HepG2 (cell line): ENCODE measurements around the gene TTC21B. TPM values are rescaled to one million over a fixed set of nuclear protein-coding genes. Genes with fewer than 3 reads are reported as not detected.

Source experiments
- ATAC-seq: fragments of 200-7000 bp; cut with Tn5 transposase; 3 replicates; pipeline ENCODE4 v1.9.1; 2020; ENCODE audit warnings: mild to moderate bottlenecking, moderate library complexity
- BruUV-seq: library from RNA; stranded (reverse); fragments of 400-500 nt; replicated peaks from 2 replicates; lab custom pipeline; 2021; lab: Mats Ljungman, UMichigan
- CTCF ChIA-PET: fragments of 300-600 bp; formaldehyde crosslinking; extraction: SDS; loops from one replicate; lab custom pipeline; 2021; ENCODE audit warnings: low total read pairs, inconsistent platforms, low intra/inter-chr PET ratio; lab: Yijun Ruan, JAX
- POLR2A ChIA-PET: fragments of 350-600 bp; sonication (Branson Sonifier 250); formaldehyde crosslinking; loops from one replicate; lab custom pipeline; 2020; ENCODE audit warnings: antibody characterized with exemption, inconsistent platforms; lab: Yijun Ruan, JAX
- DNase-seq: peaks from one replicate; pipeline ENCODE4 v3.0.0-alpha.2; 2015; ENCODE audit warnings: low spot score
- FAIRE-seq: peaks from 3 replicates; lab custom pipeline; 2011; peaks lifted over from hg19 to GRCh38; lab: Jason Lieb, UNC
- H2AFZ ChIP-seq: one replicate; pipeline ENCODE4 v1.6.1; 2011; ENCODE audit warnings: low read length, inconsistent platforms
- H3K27ac ChIP-seq: fragments of 300-600 bp; 3 replicates; pipeline ENCODE4 v1.8.0; 2011; ENCODE audit warnings: mixed run types, mild to moderate bottlenecking, mixed read lengths, low read length, inconsistent platforms; ENCODE audit not compliant: insufficient read depth; ENCODE audit errors: extremely low read length
- H3K27me3 ChIP-seq, 2 experiments: fragments of 200-600 bp in 1 of 2; 2 replicates in 1 of 2; 3 replicates in 1 of 2; pipeline versions ENCODE4 v1.6.0 to v1.8.0; 2011; ENCODE audit warnings: low read length in 2 of 2, mild to moderate bottlenecking in 2 of 2, moderate library complexity in 2 of 2, inconsistent platforms in 1 of 2; ENCODE audit not compliant: insufficient read depth in 2 of 2, control insufficient read depth in 1 of 2
- H3K36me3 ChIP-seq, 2 experiments: fragments of 200-600 bp in 1 of 2; replicated peaks in 1 of 2; 2 replicates in 1 of 2; 3 replicates in 1 of 2; pipeline versions ENCODE4 v1.5.1 to v1.8.0; 2011; ENCODE audit warnings: low read length in 2 of 2, inconsistent platforms in 1 of 2; ENCODE audit not compliant: insufficient read depth in 2 of 2, control insufficient read depth in 1 of 2
- H3K4me1 ChIP-seq: 2 replicates; pipeline ENCODE4 v1.5.1; 2012; ENCODE audit warnings: low read length, inconsistent platforms; ENCODE audit not compliant: insufficient read depth
- H3K4me2 ChIP-seq: 2 replicates; pipeline ENCODE4 v1.6.0; 2011; ENCODE audit warnings: low read depth, low read length, inconsistent platforms
- H3K4me3 ChIP-seq, 3 experiments: fragments of 200-600 bp in 1 of 3; sonication (generic), shearing (Covaris generic) in 1 of 3; replicated peaks in 1 of 3; 2 replicates each; pipeline ENCODE4 v1.5.1; 2011 to 2016; ENCODE audit warnings: low read length in 3 of 3, inconsistent platforms in 2 of 3, low read depth in 2 of 3, mild to moderate bottlenecking in 2 of 3, control low read depth in 1 of 3, mixed read lengths in 1 of 3; ENCODE audit not compliant: insufficient read depth in 1 of 3
- H3K79me2 ChIP-seq: one replicate; pipeline ENCODE4 v1.6.1; 2011; ENCODE audit warnings: low read length, inconsistent platforms; ENCODE audit not compliant: insufficient read depth
- H3K9ac ChIP-seq: 2 replicates; pipeline ENCODE4 v1.6.0; 2011; ENCODE audit warnings: mild to moderate bottlenecking, low read depth, low read length, inconsistent platforms; ENCODE audit not compliant: insufficient read depth
- H3K9me3 ChIP-seq: 2 replicates; pipeline ENCODE4 v1.5.1; 2012; ENCODE audit warnings: mild to moderate bottlenecking, low read length
- H4K20me1 ChIP-seq: 2 replicates; pipeline ENCODE4 v1.6.0; 2011; ENCODE audit warnings: inconsistent platforms, mild to moderate bottlenecking, low read length, moderate library complexity; ENCODE audit not compliant: insufficient read depth
- ARNT2 ChIP-seq: sonication (generic); formaldehyde crosslinking; IDR thresholded peaks from 2 replicates; pipeline ENCODE4 v1.8.0; 2022; ENCODE audit warnings: mild to moderate bottlenecking, low read depth, missing genetic modification reagents, moderate library complexity
- CHCHD3 ChIP-seq: sonication (generic); formaldehyde crosslinking; IDR thresholded peaks from 2 replicates; pipeline ENCODE4 v1.8.0; 2022; ENCODE audit warnings: mild to moderate bottlenecking, missing genetic modification reagents, moderate library complexity
- ELF1 ChIP-seq: sonication (generic); formaldehyde crosslinking; IDR thresholded peaks from 2 replicates; pipeline ENCODE4 v1.4.0; 2020; ENCODE audit warnings: missing genetic modification reagents
- KDM3A ChIP-seq: IDR thresholded peaks from 2 replicates; pipeline ENCODE4 v1.6.1; 2018; ENCODE audit warnings: low read depth, missing compliant biosample characterization
- NCOA5 ChIP-seq: sonication (generic); formaldehyde crosslinking; IDR thresholded peaks from 2 replicates; pipeline ENCODE4 v1.4.0; 2020; ENCODE audit warnings: missing genetic modification reagents
- POLR2AphosphoS2 ChIP-seq: IDR thresholded peaks from 2 replicates; pipeline ENCODE4 v1.6.1; 2011; ENCODE audit warnings: low read depth, low read length, improper control_type of control experiment
- SMARCE1 ChIP-seq: fragments of 450-650 bp; IDR thresholded peaks from 2 replicates; pipeline ENCODE4 v1.6.1; 2017; ENCODE audit warnings: borderline replicate concordance
- TOPORS ChIP-seq: sonication (generic); formaldehyde crosslinking; IDR thresholded peaks from 2 replicates; pipeline ENCODE4 v1.8.0; 2023; ENCODE audit warnings: mild to moderate bottlenecking, missing genetic modification reagents
- ZFAT ChIP-seq: sonication (generic); formaldehyde crosslinking; conservative IDR thresholded peaks from 2 replicates; pipeline ENCODE4 v1.8.1; 2023; ENCODE audit warnings: missing genetic modification reagents, inconsistent platforms
- ZMYM2 ChIP-seq: sonication (generic); formaldehyde crosslinking; IDR thresholded peaks from 2 replicates; pipeline ENCODE4 v1.8.0; 2022; ENCODE audit warnings: mild to moderate bottlenecking, missing genetic modification reagents
- ZNF513 ChIP-seq: sonication (generic); formaldehyde crosslinking; conservative IDR thresholded peaks from 2 replicates; pipeline ENCODE4 v1.5.0; 2020; ENCODE audit warnings: missing genetic modification reagents
- ZNF709 ChIP-seq: sonication (generic); formaldehyde crosslinking; IDR thresholded peaks from 2 replicates; pipeline ENCODE4 v1.5.0; 2020; ENCODE audit warnings: mild to moderate bottlenecking, missing genetic modification reagents
- ZNF790 ChIP-seq: sonication (generic); formaldehyde crosslinking; IDR thresholded peaks from 2 replicates; pipeline ENCODE4 v1.8.0; 2022; ENCODE audit warnings: missing genetic modification reagents, mild to moderate bottlenecking, borderline replicate concordance
- ZSCAN9 ChIP-seq: IDR thresholded peaks from 2 replicates; pipeline ENCODE4 v1.6.1; 2016; ENCODE audit warnings: borderline replicate concordance
- WGBS: methylation state at CpG from one replicate; pipeline ENCODE4 v1.1.6; 2017; ENCODE audit warnings: low lambda C conversion rate; 5-methylcytosine and 5-hydroxymethylcytosine counted together
- in situ Hi-C: cut with HindIII; loops from 2 replicates; pipeline ENCODE4 v1.10.0; 2017; ENCODE audit warnings: low pct_unique_long_range_greater_than_20kb; ENCODE audit not compliant: extremely low pct_ligation_motif_present
- intact Hi-C: fragments of 100-400 bp; cut with micrococcal nuclease; formaldehyde crosslinking; loops from one replicate; pipeline ENCODE4 v1.10.0; 2022; ENCODE audit not compliant: unreplicated experiment
- polyA plus RNA-seq, 8 experiments: library from polyadenylated mRNA; depleted of rRNA in 3 of 8; stranded (reverse) in 7 of 8; unstranded in 1 of 8; fragments of >200 nt; fragmentation: Illumina TruSeq in 4 of 8; extraction: Trizol in 4 of 8; gene quantifications; 2 replicates each; pipeline versions ENCODE4 v1.2.1 to v1.2.3, GENCODE V29; 2011 to 2016; ENCODE audit warnings: low read depth in 4 of 8, missing spikeins in 1 of 8, mixed read lengths in 1 of 8; ENCODE audit not compliant: insufficient read depth in 1 of 8
- total RNA-seq, 5 experiments: library from RNA; depleted of rRNA; stranded (reverse); fragments of >200 nt; fragmentation: Illumina TruSeq; extraction: Trizol; gene quantifications; 2 replicates each; pipeline ENCODE4 v1.2.3, GENCODE V29; 2016; ENCODE audit warnings: low read depth in 1 of 5

The TTC21B gene
- total and polyA plus RNA-seq, 2 of the 13 experiments (the other 11 are each of a cell fraction or from before 2014, with no cell fraction given): 39.1 to 67.1 TPM

DNA sequence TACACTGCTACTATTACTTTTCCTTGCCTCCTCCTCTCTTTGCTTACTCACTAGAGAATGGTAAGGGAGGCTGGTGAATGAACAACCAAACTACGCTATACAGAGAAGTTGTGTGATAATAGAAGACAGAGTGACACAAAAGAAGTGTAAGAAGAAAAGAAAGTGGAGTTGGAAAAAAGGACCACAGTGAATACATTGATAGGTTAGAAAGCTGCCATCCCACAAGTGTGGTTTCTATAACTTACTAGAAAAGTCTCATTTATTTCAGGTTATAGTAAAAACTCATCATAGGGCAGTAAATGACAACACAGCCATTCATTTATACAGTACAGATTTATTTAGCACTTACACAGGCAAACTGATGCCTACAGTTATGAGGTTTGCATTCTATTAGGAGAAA is 77.3 kb downstream of the TTC21B start:
- ChIA-PET POLR2A (no interaction called here), CTCF (no interaction called here)
- Histone ChIP-seq H3K9ac (no peak overlapping the region), H3K79me2 (no peaks in the 10 kb centered on the region), H3K4me3 (no peak overlapping the region), H3K27ac (no peak overlapping the region), H3K4me1 (peaks cover under 1% of the 10 kb centered on the region), H3K9me3 (no peaks in the 10 kb centered on the region), H3K4me2 (no peak overlapping the region), H2AFZ (no peak overlapping the region), H3K27me3 (no peaks in the 10 kb centered on the region), H4K20me1 (no peaks in the 10 kb centered on the region), H3K36me3 (peaks cover 6 to 40% of the 10 kb centered on the region in 2 experiments)
- no TSS peak for BruUV-seq
- no peak for DNase-seq
- no peak for TF ChIP-seq SMARCE1
- TF ChIP-seq KDM3A (CRISPR knock-in tag): no peak
- TF ChIP-seq POLR2AphosphoS2: no peak
- TF ChIP-seq ELF1 (CRISPR knock-in tag): no peak
- no peak for TF ChIP-seq ZMYM2 (CRISPR knock-in tag)
- no peak for TF ChIP-seq TOPORS (CRISPR knock-in tag)
- no peak for TF ChIP-seq ZSCAN9 (CRISPR knock-in tag)
- no peak for TF ChIP-seq ZNF709
- TF ChIP-seq ZNF513 (CRISPR knock-in tag): no peak
- TF ChIP-seq NCOA5: no peak
- no peak for TF ChIP-seq ZNF790 (CRISPR knock-in tag)
- TF ChIP-seq ARNT2 (CRISPR knock-in tag): no peak
- TF ChIP-seq ZFAT (CRISPR knock-in tag): no peak
- TF ChIP-seq CHCHD3 (CRISPR knock-in tag): no peak
- in situ Hi-C loops (loop anchor here (5.0 kb wide), 1 partner anchor 474 kb away; no protein-coding TSS in a partner anchor), intact Hi-C loops (loop anchor here (10.0 kb wide), 1 partner anchor 301 kb away; no protein-coding TSS in a partner anchor)
- no peak for FAIRE-seq
- 98% methylated on average over 1 of the region's 1 CpG for WGBS
- ATAC-seq: no peak
